ENCODE data around the gene MGMT. TPM values are rescaled to one million over a fixed set of nuclear protein-coding genes. Genes with fewer than 3 reads are reported as not detected.

MGMT gene
- total and polyA plus RNA-seq, 2 experiments from 2014 or later: 19.3 to 21.9 TPM

GRCh38 chr10:129445436-129446182 lies 21.4 kb upstream of the MGMT start (continued):
- TF ChIP-seq, protein P1, sequence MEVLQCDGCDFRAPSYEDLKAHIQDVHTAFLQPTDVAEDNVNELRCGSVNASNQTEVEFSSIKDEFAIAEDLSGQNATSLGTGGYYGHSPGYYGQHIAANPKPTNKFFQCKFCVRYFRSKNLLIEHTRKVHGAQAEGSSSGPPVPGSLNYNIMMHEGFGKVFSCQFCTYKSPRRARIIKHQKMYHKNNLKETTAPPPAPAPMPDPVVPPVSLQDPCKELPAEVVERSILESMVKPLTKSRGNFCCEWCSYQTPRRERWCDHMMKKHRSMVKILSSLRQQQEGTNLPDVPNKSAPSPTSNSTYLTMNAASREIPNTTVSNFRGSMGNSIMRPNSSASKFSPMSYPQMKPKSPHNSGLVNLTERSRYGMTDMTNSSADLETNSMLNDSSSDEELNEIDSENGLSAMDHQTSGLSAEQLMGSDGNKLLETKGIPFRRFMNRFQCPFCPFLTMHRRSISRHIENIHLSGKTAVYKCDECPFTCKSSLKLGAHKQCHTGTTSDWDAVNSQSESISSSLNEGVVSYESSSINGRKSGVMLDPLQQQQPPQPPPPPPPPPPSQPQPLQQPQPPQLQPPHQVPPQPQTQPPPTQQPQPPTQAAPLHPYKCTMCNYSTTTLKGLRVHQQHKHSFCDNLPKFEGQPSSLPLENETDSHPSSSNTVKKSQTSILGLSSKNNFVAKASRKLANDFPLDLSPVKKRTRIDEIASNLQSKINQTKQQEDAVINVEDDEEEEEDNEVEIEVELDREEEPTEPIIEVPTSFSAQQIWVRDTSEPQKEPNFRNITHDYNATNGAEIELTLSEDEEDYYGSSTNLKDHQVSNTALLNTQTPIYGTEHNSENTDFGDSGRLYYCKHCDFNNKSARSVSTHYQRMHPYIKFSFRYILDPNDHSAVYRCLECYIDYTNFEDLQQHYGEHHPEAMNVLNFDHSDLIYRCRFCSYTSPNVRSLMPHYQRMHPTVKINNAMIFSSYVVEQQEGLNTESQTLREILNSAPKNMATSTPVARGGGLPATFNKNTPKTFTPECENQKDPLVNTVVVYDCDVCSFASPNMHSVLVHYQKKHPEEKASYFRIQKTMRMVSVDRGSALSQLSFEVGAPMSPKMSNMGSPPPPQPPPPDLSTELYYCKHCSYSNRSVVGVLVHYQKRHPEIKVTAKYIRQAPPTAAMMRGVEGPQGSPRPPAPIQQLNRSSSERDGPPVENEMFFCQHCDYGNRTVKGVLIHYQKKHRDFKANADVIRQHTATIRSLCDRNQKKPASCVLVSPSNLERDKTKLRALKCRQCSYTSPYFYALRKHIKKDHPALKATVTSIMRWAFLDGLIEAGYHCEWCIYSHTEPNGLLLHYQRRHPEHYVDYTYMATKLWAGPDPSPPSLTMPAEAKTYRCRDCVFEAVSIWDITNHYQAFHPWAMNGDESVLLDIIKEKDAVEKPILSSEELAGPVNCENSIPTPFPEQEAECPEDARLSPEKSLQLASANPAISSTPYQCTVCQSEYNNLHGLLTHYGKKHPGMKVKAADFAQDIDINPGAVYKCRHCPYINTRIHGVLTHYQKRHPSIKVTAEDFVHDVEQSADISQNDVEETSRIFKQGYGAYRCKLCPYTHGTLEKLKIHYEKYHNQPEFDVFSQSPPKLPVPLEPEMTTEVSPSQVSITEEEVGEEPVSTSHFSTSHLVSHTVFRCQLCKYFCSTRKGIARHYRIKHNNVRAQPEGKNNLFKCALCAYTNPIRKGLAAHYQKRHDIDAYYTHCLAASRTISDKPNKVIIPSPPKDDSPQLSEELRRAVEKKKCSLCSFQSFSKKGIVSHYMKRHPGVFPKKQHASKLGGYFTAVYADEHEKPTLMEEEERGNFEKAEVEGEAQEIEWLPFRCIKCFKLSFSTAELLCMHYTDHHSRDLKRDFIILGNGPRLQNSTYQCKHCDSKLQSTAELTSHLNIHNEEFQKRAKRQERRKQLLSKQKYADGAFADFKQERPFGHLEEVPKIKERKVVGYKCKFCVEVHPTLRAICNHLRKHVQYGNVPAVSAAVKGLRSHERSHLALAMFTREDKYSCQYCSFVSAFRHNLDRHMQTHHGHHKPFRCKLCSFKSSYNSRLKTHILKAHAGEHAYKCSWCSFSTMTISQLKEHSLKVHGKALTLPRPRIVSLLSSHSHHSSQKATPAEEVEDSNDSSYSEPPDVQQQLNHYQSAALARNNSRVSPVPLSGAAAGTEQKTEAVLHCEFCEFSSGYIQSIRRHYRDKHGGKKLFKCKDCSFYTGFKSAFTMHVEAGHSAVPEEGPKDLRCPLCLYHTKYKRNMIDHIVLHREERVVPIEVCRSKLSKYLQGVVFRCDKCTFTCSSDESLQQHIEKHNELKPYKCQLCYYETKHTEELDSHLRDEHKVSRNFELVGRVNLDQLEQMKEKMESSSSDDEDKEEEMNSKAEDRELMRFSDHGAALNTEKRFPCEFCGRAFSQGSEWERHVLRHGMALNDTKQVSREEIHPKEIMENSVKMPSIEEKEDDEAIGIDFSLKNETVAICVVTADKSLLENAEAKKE (CRISPR knock-in tag; IDR thresholded peaks at IDR 0.05): no peak
- TF ChIP-seq ETS1 (IDR thresholded peaks at IDR 0.05) (no peak), STAT1 (IDR thresholded peaks at IDR 0.05; ENCODE audit: unreplicated experiment) (no peak), EZH2 (IDR thresholded peaks at IDR 0.05; ENCODE audit: low read depth, unreplicated experiment) (no peak), REST (IDR thresholded peaks at IDR 0.05; ENCODE audit: unreplicated experiment) (no peak), CREB1 (CRISPR knock-in tag; IDR thresholded peaks at IDR 0.05; ENCODE audit: low read depth) (no peak), JUNB (IDR thresholded peaks at IDR 0.05; ENCODE audit: unreplicated experiment) (no peak)
